ENCODE results near the gene CERS3.

DNA sequence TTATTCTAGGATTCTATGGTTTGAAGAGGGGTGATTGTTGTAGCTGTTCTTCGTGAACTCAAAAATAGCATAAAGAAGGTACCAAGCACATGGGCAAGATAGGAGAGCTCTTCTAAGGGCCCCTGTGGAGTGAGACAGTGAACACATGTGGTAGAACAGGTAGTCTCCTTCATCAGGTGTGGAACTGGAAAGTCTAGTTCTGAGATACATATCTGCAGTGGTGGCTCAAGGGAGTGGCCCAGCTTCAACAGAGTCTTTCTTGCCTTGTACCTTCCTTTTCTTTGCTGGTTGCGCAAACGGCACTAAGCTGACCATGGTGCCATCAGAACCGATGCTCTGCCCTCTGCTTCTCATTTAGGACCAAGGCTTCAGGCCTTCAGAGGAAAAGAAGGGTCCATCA lies 65.2 kb downstream of the CERS3 start:
- TF ChIP-seq REST (IDR thresholded peaks at IDR 0.05; ENCODE audit: insufficient replicate concordance, low read depth) (no peak), POLR2AphosphoS5 (IDR thresholded peaks at IDR 0.05; ENCODE audit: low read depth) (no peak), GABPA (IDR thresholded peaks at IDR 0.05; ENCODE audit: low read depth) (no peak), SPI1 (IDR thresholded peaks at IDR 0.05; ENCODE audit: borderline replicate concordance, low read depth) (no peak)
- TF ChIP-seq, protein P1, sequence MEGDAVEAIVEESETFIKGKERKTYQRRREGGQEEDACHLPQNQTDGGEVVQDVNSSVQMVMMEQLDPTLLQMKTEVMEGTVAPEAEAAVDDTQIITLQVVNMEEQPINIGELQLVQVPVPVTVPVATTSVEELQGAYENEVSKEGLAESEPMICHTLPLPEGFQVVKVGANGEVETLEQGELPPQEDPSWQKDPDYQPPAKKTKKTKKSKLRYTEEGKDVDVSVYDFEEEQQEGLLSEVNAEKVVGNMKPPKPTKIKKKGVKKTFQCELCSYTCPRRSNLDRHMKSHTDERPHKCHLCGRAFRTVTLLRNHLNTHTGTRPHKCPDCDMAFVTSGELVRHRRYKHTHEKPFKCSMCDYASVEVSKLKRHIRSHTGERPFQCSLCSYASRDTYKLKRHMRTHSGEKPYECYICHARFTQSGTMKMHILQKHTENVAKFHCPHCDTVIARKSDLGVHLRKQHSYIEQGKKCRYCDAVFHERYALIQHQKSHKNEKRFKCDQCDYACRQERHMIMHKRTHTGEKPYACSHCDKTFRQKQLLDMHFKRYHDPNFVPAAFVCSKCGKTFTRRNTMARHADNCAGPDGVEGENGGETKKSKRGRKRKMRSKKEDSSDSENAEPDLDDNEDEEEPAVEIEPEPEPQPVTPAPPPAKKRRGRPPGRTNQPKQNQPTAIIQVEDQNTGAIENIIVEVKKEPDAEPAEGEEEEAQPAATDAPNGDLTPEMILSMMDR (IDR thresholded peaks at IDR 0.05; ENCODE audit: insufficient read depth, low read length): no peak

Measured in HL-60 (cell line).